Measurements from ENCODE around the gene ZBTB1. TPM values are rescaled to one million over a fixed set of nuclear protein-coding genes. Genes with fewer than 3 reads are reported as not detected.

The ZBTB1 gene
- total and polyA plus RNA-seq, 9 of the 15 experiments (the other 6 are each of a cell fraction or from before 2014, with no cell fraction given), result 2.3 to 16.5 (median 9.0) TPM

GRCh38 chr14:64465191-64465822, 39.3 kb upstream of the ZBTB1 start, which contains the start of gene AKAP5:
TSS of gene AKAP5 (plus strand) at chr14:64465499. CDS start at chr14:64468395, 2,896 bp downstream.
- ChIA-PET POLR2A (interaction anchor here (0.6 to 1.5 kb wide), 5 partner anchors 9 to 674 kb away, joined by 3 read pairs; no protein-coding TSS in a partner anchor), CTCF (ENCODE audit: low intra/inter-chr PET ratio) (no interaction called here)
- BruUV-seq (replicated peaks), result no TSS peak
- Histone ChIP-seq H3K4me1 (replicated peaks in 1 of 2; ENCODE audit: control insufficient read depth in 2 of 2, insufficient read depth in 2 of 2, low read length in 2 of 2) (peaks cover 8 to 9% of the 10 kb centered on the region in 2 experiments; a peak in 4 of 5 replicates), H3K9me1 (ENCODE audit: control insufficient read depth, insufficient read depth, low read length) (no peaks in the 10 kb centered on the region), H3K79me2 (ENCODE audit: control insufficient read depth, insufficient read depth, low read length) (no peaks in the 10 kb centered on the region), H4K20me1 (replicated peaks; ENCODE audit: control insufficient read depth, insufficient read depth, low read length) (no peaks in the 10 kb centered on the region; the same call in 1 of the 2 replicates), H3K27ac (ENCODE audit: extremely low read depth, low read depth, low read length) (no peak within 1 kb of the TSS), H3K4me3 (peak within 1 kb of the TSS; percentile 57), H2AFZ (ENCODE audit: low read depth, low read length) (peak within 1 kb of the TSS; percentile 62), H3K4me2 (ENCODE audit: insufficient read depth, low read length) (peak within 1 kb of the TSS; percentile 69), H3K9ac (ENCODE audit: insufficient read depth in 1 of 2, low read depth in 2 of 2, low read length in 2 of 2) (peak within 1 kb of the TSS; percentile 30 to 90; a peak in 3 of 4 replicates), H3K9me3 (replicated peaks; ENCODE audit: control insufficient read depth, insufficient read depth, low read depth, low read length) (no peaks in the 10 kb centered on the region), H3K36me3 (ENCODE audit: control insufficient read depth, insufficient read depth, low read length) (peaks cover 4% of the 10 kb centered on the region; the same call in 1 of the 3 replicates), H3K27me3 (ENCODE audit: control insufficient read depth in 2 of 2, insufficient read depth in 2 of 2, low read length in 2 of 2) (no peaks in the 10 kb centered on the region)
- in situ Hi-C loops (cut with MboI), result loop anchor here (10.0 kb wide), 1 partner anchor 121 kb away; no protein-coding TSS in a partner anchor
- WGBS (ENCODE audit: insufficient coverage, low coverage, missing lambda C conversion rate), result 4% methylated on average over 13 of the region's 74 CpGs
- FAIRE-seq, result no peak
- peak; percentile 60 to 88 (median 82) for DNase-seq (ENCODE audit: extremely low read depth in 1 of 4, low spot score in 3 of 4)
- intact Hi-C loops (cut with micrococcal nuclease), result loop anchor here (5.0 kb wide), 1 partner anchor 42 kb away; no protein-coding TSS in a partner anchor
- ATAC-seq, result peak; percentile 94
- TF ChIP-seq E2F6 (IDR thresholded peaks at IDR 0.05; ENCODE audit: borderline replicate concordance in 1 of 2, extremely low read depth in 1 of 2, insufficient read depth in 1 of 2, insufficient read length in 1 of 2, low read depth in 1 of 2, low read length in 1 of 2, poor library complexity in 1 of 2, severe bottlenecking in 1 of 2), result peak in 1 of 2 experiments; percentile 69
- TF ChIP-seq CXXC5 (CRISPR knock-in tag; IDR thresholded peaks at IDR 0.05), result peak; percentile 72
- no peak for TF ChIP-seq SLC30A9 (CRISPR knock-in tag; IDR thresholded peaks at IDR 0.05)
- 0 out of 2 replicates have a peak, but pooled peaks have one; percentile 44 for TF ChIP-seq GATAD2B (IDR thresholded peaks at IDR 0.05; ENCODE audit: borderline replicate concordance)
- 0 out of 4 replicates have a peak, but pooled peaks of 1 of the 2 experiments have one; percentile 21 for TF ChIP-seq NONO (IDR thresholded peaks at IDR 0.05; ENCODE audit: low read depth in 2 of 2, low read length in 1 of 2)
- no peak for TF ChIP-seq E2F3 (CRISPR knock-in tag; IDR thresholded peaks at IDR 0.05)
- TF ChIP-seq VEZF1 (CRISPR knock-in tag; IDR thresholded peaks at IDR 0.05), result peak; percentile 77
- TF ChIP-seq RBBP5 (IDR thresholded peaks at IDR 0.05; ENCODE audit: borderline replicate concordance, insufficient read depth, low read length, poor library complexity, severe bottlenecking), result peak; percentile 54
- peak; percentile 40; the same call in 1 of the 2 replicates for TF ChIP-seq RBFOX2 (IDR thresholded peaks at IDR 0.05; ENCODE audit: low read depth, low read length)
- no peak for TF ChIP-seq SIN3B (IDR thresholded peaks at IDR 0.05; ENCODE audit: low read depth)
- TF ChIP-seq PKNOX1 (IDR thresholded peaks at IDR 0.05), result peak; percentile 36; the same call in 1 of the 2 replicates
- TF ChIP-seq POLR2G (IDR thresholded peaks at IDR 0.05; ENCODE audit: low read depth, low read length), result peak; percentile 64
- TF ChIP-seq SP2 (IDR thresholded peaks at IDR 0.05; ENCODE audit: extremely low read depth, low read depth, low read length, poor library complexity, severe bottlenecking), result peak; percentile 24
- peak; percentile 42 for TF ChIP-seq NFYB (IDR thresholded peaks at IDR 0.05; ENCODE audit: extremely low read depth, insufficient read length)
- peak in 1 of 2 experiments; percentile 63; a peak in 1 of 4 replicates for TF ChIP-seq MAZ (CRISPR knock-in tag; conservative IDR thresholded peaks at IDR 0.05 in 1 of 2, IDR thresholded peaks at IDR 0.05 in 1 of 2)
- TF ChIP-seq ZBTB7A (IDR thresholded peaks at IDR 0.05; ENCODE audit: borderline replicate concordance, control insufficient read depth, low read depth, low read length), result peak; percentile 87
